ENCODE measurements around the gene ESRRB. TPM values are rescaled to one million over a fixed set of nuclear protein-coding genes. Genes with fewer than 3 reads are reported as not detected.
A peak's percentile ranks its signal among the peaks of the same experiment; 100 is the strongest.

The ESRRB gene
- polyA plus RNA-seq, 1 of the 3 experiments (the other 2 are of a cell fraction), result 0.05 TPM

GRCh38 chr14:76426161-76426696 lies 50.3 kb downstream of the ESRRB start:
- no peak overlapping the region for H2AFZ ChIP-seq (ENCODE audit: low read depth)
- no peak overlapping the region for H3K9ac ChIP-seq
- H3K4me1 ChIP-seq (ENCODE audit: control insufficient read depth in 1 of 2, insufficient read depth in 2 of 2, low read depth in 1 of 2, low read length in 1 of 2), result peaks cover 0 to 3% of the 10 kb centered on the region in 2 experiments; a peak in 1 of 4 replicates
- H3F3A ChIP-seq (replicated peaks; ENCODE audit: insufficient read depth), result no peaks in the 10 kb centered on the region
- no peak overlapping the region for H3K27ac ChIP-seq (ENCODE audit: low read depth in 2 of 2, low read length in 1 of 2)
- no peaks in the 10 kb centered on the region for H3K9me3 ChIP-seq
- H3K9me2 ChIP-seq, result no peaks in the 10 kb centered on the region
- DNase-seq, result no peak
- H4K20me1 ChIP-seq (ENCODE audit: insufficient read depth), result no peaks in the 10 kb centered on the region
- H3K4me3 ChIP-seq (ENCODE audit: low read depth in 2 of 2, low read length in 1 of 2), result no peak overlapping the region
- H3K27me3 ChIP-seq (ENCODE audit: insufficient read depth), result no peaks in the 10 kb centered on the region; the same call in 1 of the 2 replicates
- TF ChIP-seq REST (IDR thresholded peaks at IDR 0.05; ENCODE audit: low read depth, low read length) (no peak), USF1 (IDR thresholded peaks at IDR 0.05; ENCODE audit: borderline replicate concordance, low read depth) (peak; percentile 69; the same call in 1 of the 2 replicates), GABPA (IDR thresholded peaks at IDR 0.05; ENCODE audit: low read depth) (no peak), FOXJ3 (CRISPR knock-in tag; IDR thresholded peaks at IDR 0.05) (no peak)
- 33% methylated on average over 1 of the region's 1 CpG for WGBS (ENCODE audit: low lambda C conversion rate)
- ChIA-PET CTCF (interaction anchor here (0.8 to 1.3 kb wide), 2 partner anchors 73 to 376 kb away, joined by 3 read pairs; no protein-coding TSS in a partner anchor), POLR2A (no interaction called here)
- H3K79me2 ChIP-seq (ENCODE audit: insufficient read depth), result no peaks in the 10 kb centered on the region
- no peaks in the 10 kb centered on the region for H3K36me3 ChIP-seq (replicated peaks in 1 of 2; ENCODE audit: control insufficient read depth in 1 of 2, insufficient read depth in 2 of 2, low read length in 1 of 2)
- no peak overlapping the region for H3K4me2 ChIP-seq

GRCh38 chr14:76428611-76429010 lies 52.7 kb downstream of the ESRRB start:
- Histone ChIP-seq H3K4me1 (ENCODE audit: control insufficient read depth in 1 of 2, insufficient read depth in 2 of 2, low read depth in 1 of 2, low read length in 1 of 2) (peaks cover 0 to 3% of the 10 kb centered on the region in 2 experiments; a peak in 1 of 4 replicates), H3K4me3 (ENCODE audit: low read depth in 2 of 2, low read length in 1 of 2) (no peak overlapping the region), H3K79me2 (ENCODE audit: insufficient read depth) (no peaks in the 10 kb centered on the region), H3K27me3 (ENCODE audit: insufficient read depth) (peaks cover 4% of the 10 kb centered on the region), H3K9me2 (no peaks in the 10 kb centered on the region), H3K4me2 (no peak overlapping the region), H3F3A (replicated peaks; ENCODE audit: insufficient read depth) (no peaks in the 10 kb centered on the region), H3K9ac (no peak overlapping the region), H3K27ac (ENCODE audit: low read depth in 2 of 2, low read length in 1 of 2) (no peak overlapping the region), H3K36me3 (replicated peaks in 1 of 2; ENCODE audit: control insufficient read depth in 1 of 2, insufficient read depth in 2 of 2, low read length in 1 of 2) (no peaks in the 10 kb centered on the region), H2AFZ (ENCODE audit: low read depth) (no peak overlapping the region), H4K20me1 (ENCODE audit: insufficient read depth) (no peaks in the 10 kb centered on the region), H3K9me3 (no peaks in the 10 kb centered on the region)
- TF ChIP-seq GABPA (IDR thresholded peaks at IDR 0.05; ENCODE audit: low read depth) (no peak), REST (IDR thresholded peaks at IDR 0.05; ENCODE audit: low read depth, low read length) (no peak), GATA2 (CRISPR knock-in tag; IDR thresholded peaks at IDR 0.05) (peak; percentile 44)
- peak; percentile 47 for DNase-seq
- CTCF ChIA-PET, result interaction anchor here (1.0 to 1.1 kb wide), 2 partner anchors 10 to 42 kb away, joined by 3 to 4 read pairs; no protein-coding TSS in a partner anchor
- 38% methylated on average over 7 of the region's 7 CpGs for WGBS (ENCODE audit: low lambda C conversion rate)
- POLR2A ChIA-PET, result no interaction called here
